NCI-H460 (cell line): Measurements from ENCODE around the gene HSH2D. TPM values are rescaled to one million over a fixed set of nuclear protein-coding genes. Genes with fewer than 3 reads are reported as not detected.
"Not testable (repeated sequence)": the region's sequence is repeated elsewhere in the genome, so short reads cannot be mapped to it uniquely, and the experiment has no call there.

Source experiments
- DNase-seq: peaks from one replicate; pipeline ENCODE4 v3.0.0-alpha.2; 2016; ENCODE audit warnings: low read depth; ENCODE audit errors: extremely low read depth
- total RNA-seq: library from RNA; depleted of rRNA; stranded (reverse); fragments of >200 nt; shearing (Covaris generic); gene quantifications from 2 replicates; pipeline ENCODE4 v1.2.3, GENCODE V29; 2014

Gene HSH2D
- total RNA-seq, 1 experiment from 2014 or later, result not detected

GRCh38 chr19:16118489-16119033 lies 24.9 kb upstream of the HSH2D start:
- no peak for DNase-seq

GRCh38 chr19:16119075-16119857 lies 24.2 kb upstream of the HSH2D start:
- not testable (repeated sequence) for DNase-seq

GRCh38 chr19:16121141-16121540 lies 22.3 kb upstream of the HSH2D start:
- no peak for DNase-seq

- DNase-seq, result no peak
These were observed 21.5 kb upstream of the HSH2D start for GRCh38 chr19:16121967-16122366.

- DNase-seq, result no peak
These were observed 18.5 kb upstream of the HSH2D start for GRCh38 chr19:16124953-16125352.

- DNase-seq, result no peak
These were observed 17.6 kb upstream of the HSH2D start for GRCh38 chr19:16125737-16126495.

GRCh38 chr19:16127080-16127479 lies 16.4 kb upstream of the HSH2D start:
- no peak for DNase-seq

GRCh38 chr19:16127776-16128371 lies 15.6 kb upstream of the HSH2D start:
- no peak for DNase-seq

GRCh38 chr19:16131648-16132047 lies 11.8 kb upstream of the HSH2D start:
- no peak for DNase-seq

- DNase-seq, result no peak
These were observed 9.7 kb upstream of the HSH2D start for GRCh38 chr19:16133818-16134217.

GRCh38 chr19:16134510-16134909 lies 9.0 kb upstream of the HSH2D start:
- no peak for DNase-seq

GRCh38 chr19:16135430-16136127 lies 7.9 kb upstream of the HSH2D start:
- no peak for DNase-seq

- DNase-seq, result no peak
These were observed 7.1 kb upstream of the HSH2D start for GRCh38 chr19:16136185-16136999.

- DNase-seq, result no peak
These were observed 3.7 kb upstream of the HSH2D start for GRCh38 chr19:16139752-16140151.

GRCh38 chr19:16141043-16141442 lies 2.4 kb upstream of the HSH2D start:
- DNase-seq, result no peak

GRCh38 chr19:16142032-16142580 lies 1.4 kb upstream of the HSH2D start:
- DNase-seq, result no peak

- DNase-seq, result no peak
These were observed 714 bp downstream of the HSH2D start for GRCh38 chr19:16144216-16144581.

GRCh38 chr19:16146112-16146511 lies 2.6 kb downstream of the HSH2D start:
- DNase-seq, result no peak

- no peak for DNase-seq
These were observed 5.2 kb downstream of the HSH2D start for GRCh38 chr19:16148443-16149229.
